Omental fat pad (tissue), 4 donors: ENCODE measurements around the gene PITPNC1. TPM values are rescaled to one million over a fixed set of nuclear protein-coding genes. Genes with fewer than 3 reads are reported as not detected.
"Not testable (repeated sequence)": the region's sequence is repeated elsewhere in the genome, so short reads cannot be mapped to it uniquely, and the experiment has no call there.

ENCODE experiments used
- ATAC-seq: fragments of 150-250 bp; one replicate; pipeline ENCODE4 v1.9.1; 2016; ENCODE audit warnings: mild to moderate bottlenecking, moderate library complexity; ENCODE audit not compliant: low FRiP score
- DNase-seq: peaks from one replicate; pipeline ENCODE4 v3.0.0-alpha.2; 2019; ENCODE audit warnings: low spot score
- total RNA-seq, 4 donors: library from RNA; depleted of rRNA; stranded (reverse); fragments of >200 nt; gene quantifications; one replicate each; pipeline ENCODE4 v1.1.0, GENCODE V29; 2016
- TF ChIP-seq, protein P1 (sequence below), 3 donors: fragments of 450-650 bp; IDR thresholded peaks; one replicate each; pipeline ENCODE4 v1.5.1; 2016 to 2017; ENCODE audit warnings: antibody characterized with exemption in 3 of 3, mild to moderate bottlenecking in 3 of 3, moderate library complexity in 2 of 3

PITPNC1 gene
- total RNA-seq, 4 donors from 2014 or later, result 22.6 to 53.4 (median 35.0) TPM

DNA sequence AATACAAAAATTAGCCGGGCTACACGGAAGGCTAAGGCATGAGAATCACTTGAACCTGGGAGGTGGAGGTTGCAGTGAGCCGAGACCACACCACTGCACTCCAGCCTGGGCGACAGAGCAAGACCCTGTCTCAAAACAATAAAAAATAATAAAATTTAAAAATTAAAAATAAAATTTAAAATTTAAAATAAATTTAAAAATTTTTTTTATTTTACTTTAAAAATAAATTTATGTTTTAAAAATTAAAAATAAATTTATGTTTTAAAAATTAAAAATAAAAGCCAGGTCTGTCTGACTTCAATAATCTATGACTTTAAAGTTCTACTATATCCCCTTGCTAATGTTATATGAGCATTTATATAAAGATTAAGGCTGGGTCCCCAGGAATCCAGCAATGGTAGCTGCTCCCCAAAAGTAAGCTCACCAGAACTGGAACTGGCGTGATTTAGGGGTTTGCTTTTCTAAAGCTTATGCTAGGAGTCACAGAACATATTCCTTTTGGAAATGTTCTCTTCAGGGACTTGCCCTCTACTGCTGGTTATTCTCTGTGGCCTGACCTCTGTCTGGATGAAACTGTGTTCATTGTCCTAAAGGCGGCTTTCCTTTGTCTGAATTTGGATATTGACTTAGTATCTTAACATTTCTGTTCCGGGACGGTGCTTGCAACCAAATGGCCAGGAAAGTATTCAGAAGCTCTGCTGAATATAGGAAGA lies 200.5 kb downstream of the PITPNC1 start:
- DNase-seq, result no peak
- no peak for ATAC-seq
- TF ChIP-seq, protein P1, sequence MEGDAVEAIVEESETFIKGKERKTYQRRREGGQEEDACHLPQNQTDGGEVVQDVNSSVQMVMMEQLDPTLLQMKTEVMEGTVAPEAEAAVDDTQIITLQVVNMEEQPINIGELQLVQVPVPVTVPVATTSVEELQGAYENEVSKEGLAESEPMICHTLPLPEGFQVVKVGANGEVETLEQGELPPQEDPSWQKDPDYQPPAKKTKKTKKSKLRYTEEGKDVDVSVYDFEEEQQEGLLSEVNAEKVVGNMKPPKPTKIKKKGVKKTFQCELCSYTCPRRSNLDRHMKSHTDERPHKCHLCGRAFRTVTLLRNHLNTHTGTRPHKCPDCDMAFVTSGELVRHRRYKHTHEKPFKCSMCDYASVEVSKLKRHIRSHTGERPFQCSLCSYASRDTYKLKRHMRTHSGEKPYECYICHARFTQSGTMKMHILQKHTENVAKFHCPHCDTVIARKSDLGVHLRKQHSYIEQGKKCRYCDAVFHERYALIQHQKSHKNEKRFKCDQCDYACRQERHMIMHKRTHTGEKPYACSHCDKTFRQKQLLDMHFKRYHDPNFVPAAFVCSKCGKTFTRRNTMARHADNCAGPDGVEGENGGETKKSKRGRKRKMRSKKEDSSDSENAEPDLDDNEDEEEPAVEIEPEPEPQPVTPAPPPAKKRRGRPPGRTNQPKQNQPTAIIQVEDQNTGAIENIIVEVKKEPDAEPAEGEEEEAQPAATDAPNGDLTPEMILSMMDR (IDR thresholded peaks at IDR 0.05), result no peak

DNA sequence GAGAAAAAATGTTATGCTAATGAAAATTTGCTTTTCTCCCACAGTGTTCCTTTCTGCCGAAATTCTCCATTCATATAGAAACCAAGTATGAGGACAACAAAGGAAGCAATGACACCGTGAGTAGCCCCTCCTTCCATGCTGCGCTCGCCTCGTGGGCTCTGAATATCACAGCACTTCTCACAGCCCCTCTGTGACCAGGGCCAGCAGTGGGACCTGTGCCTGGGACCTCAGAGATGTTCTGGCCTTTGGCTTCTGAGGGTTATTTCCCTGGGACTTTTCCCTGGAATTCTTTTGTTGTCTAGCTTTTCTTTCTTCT lies 201.0 kb downstream of the PITPNC1 start:
- no peak for DNase-seq
- ATAC-seq, result no peak
- TF ChIP-seq, protein P1 (IDR thresholded peaks at IDR 0.05), result no peak

DNA sequence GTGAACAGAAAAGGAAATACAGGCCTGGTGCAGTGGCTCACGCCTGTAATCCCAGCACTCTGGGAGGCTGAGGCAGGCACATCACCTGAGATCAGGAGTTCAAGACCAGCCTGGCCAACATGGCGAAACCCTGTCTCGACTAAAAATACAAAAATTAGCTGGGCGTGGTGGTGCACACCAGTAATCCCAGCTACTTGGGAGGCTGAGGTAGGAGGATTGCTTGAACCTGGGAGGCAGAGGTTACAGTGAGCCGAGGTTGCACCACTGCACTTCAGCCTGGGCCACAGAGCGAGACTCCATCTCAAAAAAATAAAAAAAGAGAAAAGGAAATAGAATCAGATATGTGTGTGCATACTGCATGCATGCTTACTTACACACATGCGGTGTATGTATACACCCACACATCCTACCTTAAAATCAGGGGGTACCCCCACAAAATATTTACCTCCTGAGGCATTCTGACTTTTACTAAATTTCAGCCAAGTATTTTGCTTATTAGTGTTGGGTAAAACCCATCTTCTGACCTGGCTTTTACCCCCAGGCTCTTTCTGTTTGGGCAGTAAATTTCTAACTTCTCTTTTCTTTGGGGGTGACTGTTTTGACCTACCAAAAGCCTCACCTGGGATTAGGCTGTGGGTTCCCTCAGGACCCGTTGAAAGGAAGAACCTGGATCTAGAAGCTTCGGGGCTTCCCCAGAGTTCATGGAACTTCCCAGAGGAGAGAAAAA lies 201.8 kb downstream of the PITPNC1 start:
- not testable (repeated sequence) for DNase-seq, ATAC-seq

DNA sequence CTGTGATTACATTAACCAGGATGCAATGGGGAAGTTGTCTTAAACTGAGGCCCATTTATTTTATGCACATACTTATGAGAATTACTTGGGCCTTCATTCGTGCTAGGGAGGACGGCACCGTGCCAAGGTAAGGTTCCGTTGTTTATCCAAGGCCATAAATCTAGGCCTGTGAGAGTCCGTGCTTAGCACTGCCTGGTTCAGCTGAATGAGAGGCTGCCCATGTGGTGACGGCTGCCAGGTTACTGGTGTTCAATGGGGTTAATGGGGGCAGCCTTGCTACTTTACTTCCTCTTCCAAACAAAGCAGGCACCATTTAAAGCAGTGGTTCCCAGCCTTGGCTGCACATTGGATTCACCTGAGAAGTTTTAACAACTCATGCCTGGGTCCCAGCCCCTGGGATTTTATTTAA lies 205.6 kb downstream of the PITPNC1 start:
- no peak for DNase-seq
- TF ChIP-seq, protein P1 (IDR thresholded peaks at IDR 0.05), result no peak
- peak; percentile 59 for ATAC-seq

DNA sequence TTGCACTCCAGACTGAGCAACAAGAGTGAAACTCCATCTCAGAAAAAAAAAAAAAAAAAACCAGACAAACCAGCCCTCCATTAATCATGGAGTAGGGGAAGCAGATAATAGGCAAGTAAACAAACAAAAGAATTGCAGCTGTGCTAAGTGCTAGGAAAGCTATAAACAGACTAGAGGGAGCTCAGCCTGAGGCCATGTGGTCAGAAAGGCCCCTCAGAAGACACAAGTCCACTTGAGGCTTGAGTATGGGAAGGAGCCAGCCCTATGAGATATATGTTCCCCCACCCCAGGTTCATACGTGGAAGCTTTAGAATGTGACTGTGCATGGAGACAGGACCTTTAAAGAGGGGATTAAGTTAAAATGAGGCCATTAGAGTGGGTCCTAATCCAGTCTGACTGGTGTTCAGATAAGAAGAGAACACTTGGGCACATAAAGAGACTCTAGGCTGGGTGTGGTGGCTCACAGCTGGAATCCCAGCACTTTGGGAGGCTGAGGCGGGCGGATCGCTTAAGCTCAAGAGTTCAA lies 208.1 kb downstream of the PITPNC1 start:
- TF ChIP-seq, protein P1 (IDR thresholded peaks at IDR 0.05), result no peak
- DNase-seq (no peak), ATAC-seq (no peak)

DNA sequence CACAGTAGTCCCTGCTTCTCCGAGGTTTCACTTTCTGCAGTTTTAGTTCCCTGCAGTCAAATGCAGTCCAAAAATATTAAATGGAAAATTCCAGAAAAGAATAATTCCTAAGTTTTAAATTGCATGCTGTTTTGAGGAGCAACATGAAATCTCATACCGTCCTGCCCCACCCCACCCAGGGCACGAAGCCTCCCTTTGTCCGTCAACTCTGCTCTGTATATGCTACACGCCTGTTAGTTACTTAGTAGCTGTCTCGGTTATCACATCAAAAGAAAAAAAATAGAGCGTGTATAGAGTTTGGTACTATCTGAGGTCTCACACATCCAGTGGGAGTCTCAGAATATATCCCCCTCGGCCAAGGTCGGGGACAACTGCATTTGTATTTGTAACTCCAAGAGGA lies 211.2 kb downstream of the PITPNC1 start:
- ATAC-seq (peak; percentile 58), DNase-seq (no peak)
- TF ChIP-seq, protein P1 (IDR thresholded peaks at IDR 0.05), result no peak

DNA sequence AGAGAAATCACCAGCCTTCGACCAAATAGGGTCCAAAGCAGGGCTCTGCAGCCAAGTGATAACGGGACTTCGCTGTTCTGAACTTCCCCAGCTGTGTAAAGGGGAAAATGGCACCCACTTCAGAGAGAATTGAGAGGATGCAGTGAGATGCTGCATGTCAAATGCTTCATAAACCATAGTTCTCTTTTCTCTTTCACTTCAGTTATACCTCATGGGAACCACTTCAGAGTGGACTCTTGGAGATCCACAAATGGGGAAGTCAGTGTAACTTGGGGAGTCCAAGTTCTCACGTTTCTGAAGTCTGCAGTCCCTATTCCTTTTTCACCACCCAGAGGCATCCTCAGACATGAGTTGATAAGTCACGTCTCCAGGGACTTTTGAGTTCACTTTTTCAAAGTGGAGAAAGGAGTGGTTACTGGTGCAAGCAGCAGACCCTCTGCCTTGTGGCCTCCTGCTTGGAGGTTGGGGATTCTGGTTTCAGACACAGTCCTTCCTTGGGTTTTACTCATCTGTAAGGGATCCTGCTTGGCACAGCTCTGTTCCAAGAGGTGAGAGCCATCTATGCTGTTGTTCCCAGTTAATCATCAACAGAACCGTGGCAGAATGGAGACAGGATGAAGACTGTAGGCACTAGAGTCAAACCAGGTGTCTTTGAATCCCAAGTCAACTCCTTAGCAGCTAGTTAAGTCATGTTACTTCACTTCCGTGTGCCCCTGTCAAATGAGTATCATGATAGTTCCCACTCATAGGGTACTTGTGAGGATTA lies 217.2 kb downstream of the PITPNC1 start:
- TF ChIP-seq, protein P1 (IDR thresholded peaks at IDR 0.05), result no peak
- ATAC-seq (no peak), DNase-seq (no peak)
